NT2/D1 (cell line): ENCODE results near the gene ST8SIA3.

Experiments
- YY1 ChIP-seq: IDR thresholded peaks from 2 replicates; pipeline ENCODE4 v1.6.1; 2011; ENCODE audit not compliant: insufficient read length, insufficient read depth
- ZNF274 ChIP-seq: IDR thresholded peaks from 2 replicates; pipeline ENCODE4 v1.6.1; 2011; ENCODE audit warnings: mild to moderate bottlenecking, low read depth, low read length

GRCh38 chr18:57328665-57329064 is 23.7 kb upstream of the ST8SIA3 start:
- TF ChIP-seq ZNF274 (no peak), YY1 (no peak)
